Measurements from ENCODE around the gene SERPINH1.

DNA sequence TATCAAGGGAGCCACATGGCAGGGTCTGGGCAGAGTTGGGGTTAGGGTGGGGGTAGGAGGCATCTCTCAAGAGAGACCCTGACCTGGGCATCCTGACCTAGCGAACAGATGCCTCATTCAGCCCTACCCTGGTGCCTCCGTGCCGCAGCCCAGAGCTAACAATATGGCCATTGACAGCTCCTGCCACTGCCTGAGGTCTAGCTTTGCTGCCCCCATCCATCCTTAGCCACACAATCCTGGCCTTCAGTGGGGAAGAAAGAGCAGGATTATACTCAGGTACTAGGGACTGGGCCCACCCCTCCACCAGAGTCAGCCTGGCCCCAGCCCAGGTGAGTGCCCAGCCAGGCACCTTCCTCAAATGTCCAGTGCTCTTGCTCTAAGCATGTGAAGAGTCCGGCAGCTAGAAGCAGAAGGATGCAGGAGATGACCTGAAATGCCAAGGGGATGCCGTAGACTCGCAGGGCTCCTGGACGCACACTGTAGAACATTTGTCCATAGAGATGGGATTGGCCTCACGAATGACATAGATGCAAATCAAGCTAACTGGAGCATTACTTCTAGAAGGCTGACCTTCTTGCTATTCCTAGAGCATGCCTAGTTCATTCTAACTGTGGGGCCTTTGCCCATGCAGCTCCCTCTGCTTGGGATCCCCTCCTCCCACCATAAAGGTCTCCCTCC is 13.3 kb upstream of the SERPINH1 start:
- TF ChIP-seq, protein P1, sequence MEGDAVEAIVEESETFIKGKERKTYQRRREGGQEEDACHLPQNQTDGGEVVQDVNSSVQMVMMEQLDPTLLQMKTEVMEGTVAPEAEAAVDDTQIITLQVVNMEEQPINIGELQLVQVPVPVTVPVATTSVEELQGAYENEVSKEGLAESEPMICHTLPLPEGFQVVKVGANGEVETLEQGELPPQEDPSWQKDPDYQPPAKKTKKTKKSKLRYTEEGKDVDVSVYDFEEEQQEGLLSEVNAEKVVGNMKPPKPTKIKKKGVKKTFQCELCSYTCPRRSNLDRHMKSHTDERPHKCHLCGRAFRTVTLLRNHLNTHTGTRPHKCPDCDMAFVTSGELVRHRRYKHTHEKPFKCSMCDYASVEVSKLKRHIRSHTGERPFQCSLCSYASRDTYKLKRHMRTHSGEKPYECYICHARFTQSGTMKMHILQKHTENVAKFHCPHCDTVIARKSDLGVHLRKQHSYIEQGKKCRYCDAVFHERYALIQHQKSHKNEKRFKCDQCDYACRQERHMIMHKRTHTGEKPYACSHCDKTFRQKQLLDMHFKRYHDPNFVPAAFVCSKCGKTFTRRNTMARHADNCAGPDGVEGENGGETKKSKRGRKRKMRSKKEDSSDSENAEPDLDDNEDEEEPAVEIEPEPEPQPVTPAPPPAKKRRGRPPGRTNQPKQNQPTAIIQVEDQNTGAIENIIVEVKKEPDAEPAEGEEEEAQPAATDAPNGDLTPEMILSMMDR (IDR thresholded peaks at IDR 0.05), result no peak
- no peak for TF ChIP-seq POLR2A (IDR thresholded peaks at IDR 0.05)
- TF ChIP-seq POLR2AphosphoS5 (IDR thresholded peaks at IDR 0.05), result no peak
- no peak for TF ChIP-seq EP300 (IDR thresholded peaks at IDR 0.05)
